COLO668 (cell line): Measurements from ENCODE around the gene TCHP.

Source experiments
- DNase-seq: peaks from one replicate; lab custom pipeline; 2025; ENCODE audit not compliant: unreplicated experiment; lab: John Stamatoyannopoulos, UW

Gene TCHP

GRCh38 chr12:109932878-109933503, 32.9 kb downstream of the TCHP start:
- DNase-seq, result no peak

GRCh38 chr12:109934026-109934425, 34.0 kb downstream of the TCHP start:
- no peak for DNase-seq

GRCh38 chr12:109937371-109937770, 37.3 kb downstream of the TCHP start:
- DNase-seq, result no peak

GRCh38 chr12:109938947-109939346, 38.9 kb downstream of the TCHP start:
- DNase-seq, result no peak

GRCh38 chr12:109939504-109939903, 39.4 kb downstream of the TCHP start:
- no peak for DNase-seq

- no peak for DNase-seq
Measured at GRCh38 chr12:109940339-109940923, 40.4 kb downstream of the TCHP start.

- DNase-seq, result no peak
Measured at GRCh38 chr12:109943811-109944210, 43.7 kb downstream of the TCHP start.

GRCh38 chr12:109944561-109945359, 44.7 kb downstream of the TCHP start:
- no peak for DNase-seq

GRCh38 chr12:109946505-109946904, 46.4 kb downstream of the TCHP start:
- no peak for DNase-seq

- DNase-seq, result no peak
Measured at GRCh38 chr12:109946913-109947312, 46.8 kb downstream of the TCHP start.

GRCh38 chr12:109947521-109947920, 47.4 kb downstream of the TCHP start:
- no peak for DNase-seq

- no peak for DNase-seq
Measured at GRCh38 chr12:109948368-109948767, 48.3 kb downstream of the TCHP start.

GRCh38 chr12:109949089-109949488, 49.0 kb downstream of the TCHP start:
- DNase-seq, result peak; percentile 77

GRCh38 chr12:109950625-109951024, 50.6 kb downstream of the TCHP start:
- DNase-seq, result no peak

GRCh38 chr12:109951136-109951535, 51.1 kb downstream of the TCHP start:
- no peak for DNase-seq

GRCh38 chr12:109951751-109952150, 51.7 kb downstream of the TCHP start:
- peak; percentile 34 for DNase-seq

GRCh38 chr12:109952160-109952858, 52.2 kb downstream of the TCHP start:
- no peak for DNase-seq

GRCh38 chr12:109952873-109953272, 52.8 kb downstream of the TCHP start:
- no peak for DNase-seq

GRCh38 chr12:109953656-109954055, 53.6 kb downstream of the TCHP start:
- no peak for DNase-seq

- no peak for DNase-seq
Measured at GRCh38 chr12:109958374-109958773, 58.3 kb downstream of the TCHP start.

GRCh38 chr12:109959411-109960093, 59.5 kb downstream of the TCHP start:
- no peak for DNase-seq
